ENCODE results near the gene MAPK10.
"Not testable (repeated sequence)": the region's sequence is repeated elsewhere in the genome, so short reads cannot be mapped to it uniquely, and the experiment has no call there.

MAPK10 gene

DNA sequence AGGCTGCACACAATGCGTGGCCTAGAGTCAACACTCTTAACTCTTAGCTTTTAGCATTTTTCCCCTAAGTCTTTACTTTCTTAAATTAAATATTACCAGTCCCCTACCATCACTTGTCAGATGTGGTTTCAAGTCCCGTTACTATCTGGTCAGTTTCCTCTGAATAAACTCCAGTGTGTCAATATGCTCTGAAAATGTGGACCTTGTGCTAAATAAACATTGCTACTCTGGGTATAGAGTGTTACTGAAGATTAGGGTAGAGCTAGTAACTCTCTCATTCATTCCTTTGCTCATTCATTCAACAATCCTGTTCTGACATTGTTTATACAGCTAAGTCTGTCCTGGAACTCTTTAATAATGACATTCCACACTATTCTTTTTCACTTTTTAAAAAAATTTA lies 251.0 kb downstream of the MAPK10 start:
- DNase-seq (ENCODE audit: low read depth in 1 of 2, low spot score in 1 of 2) = no peak

- no peak for DNase-seq (ENCODE audit: low read depth in 1 of 2, low spot score in 1 of 2)
Measured at GRCh38 chr4:86108137-86108536, 251.7 kb downstream of the MAPK10 start.

- DNase-seq (ENCODE audit: low read depth in 1 of 2, low spot score in 1 of 2) = no peak
Measured at GRCh38 chr4:86107112-86107511, 252.7 kb downstream of the MAPK10 start.

GRCh38 chr4:86106475-86106874 lies 253.4 kb downstream of the MAPK10 start:
- no peak for DNase-seq (ENCODE audit: low read depth in 1 of 2, low spot score in 1 of 2)

- no peak for DNase-seq (ENCODE audit: low read depth in 1 of 2, low spot score in 1 of 2)
Measured at GRCh38 chr4:86101841-86102240, 258.0 kb downstream of the MAPK10 start.

DNA sequence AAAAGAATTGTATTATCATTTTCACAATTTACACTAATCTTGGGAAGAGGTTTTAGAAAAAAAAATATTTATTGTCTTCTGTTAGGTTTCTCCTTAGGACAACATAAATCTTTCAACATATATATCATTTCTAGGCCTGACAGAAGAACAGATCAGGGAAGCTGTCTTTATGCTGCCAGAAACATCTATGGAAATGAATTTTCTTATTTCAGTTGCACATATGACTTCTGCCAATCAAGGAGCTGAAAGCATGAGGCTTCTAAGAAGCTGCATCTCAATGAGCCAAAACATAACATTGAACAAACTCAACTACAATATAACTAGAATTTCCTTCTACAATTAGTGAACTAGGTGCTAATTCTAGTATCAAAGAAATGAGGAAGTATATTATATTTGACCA lies 258.4 kb downstream of the MAPK10 start:
- no peak for DNase-seq (ENCODE audit: low read depth in 1 of 2, low spot score in 1 of 2)

DNA sequence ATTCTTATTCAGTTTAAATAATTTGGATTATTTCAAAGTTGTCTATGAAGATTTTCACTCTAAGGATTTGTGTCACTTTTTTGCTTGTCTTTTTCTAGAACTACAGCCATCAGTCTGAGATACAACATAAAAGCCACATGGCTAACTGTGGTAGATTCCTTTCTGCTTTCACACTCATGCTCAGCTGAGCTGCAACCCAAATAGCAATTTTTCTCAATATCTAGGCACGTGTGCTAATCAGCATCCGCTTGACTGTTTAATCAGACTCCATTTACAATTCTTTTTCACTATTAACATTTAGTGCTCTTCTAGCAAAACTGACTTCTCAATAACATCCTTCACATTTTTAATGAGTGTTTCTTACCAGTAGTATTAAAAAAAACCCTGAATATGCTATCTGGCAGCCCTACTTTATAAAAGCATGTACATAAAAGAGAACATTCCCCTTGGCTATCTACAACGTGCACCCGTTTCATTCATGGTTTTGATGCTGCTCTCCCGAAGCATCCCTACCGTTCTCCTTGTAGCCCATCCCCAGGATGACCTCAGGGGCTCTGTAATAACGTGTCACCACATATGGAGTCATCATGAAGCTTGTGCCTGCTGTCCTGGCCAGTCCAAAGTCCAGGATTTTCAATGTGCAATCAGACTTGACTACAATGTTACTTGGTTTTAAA lies 259.2 kb downstream of the MAPK10 start:
- DNase-seq (ENCODE audit: low read depth in 1 of 2, low spot score in 1 of 2) = no peak

DNA sequence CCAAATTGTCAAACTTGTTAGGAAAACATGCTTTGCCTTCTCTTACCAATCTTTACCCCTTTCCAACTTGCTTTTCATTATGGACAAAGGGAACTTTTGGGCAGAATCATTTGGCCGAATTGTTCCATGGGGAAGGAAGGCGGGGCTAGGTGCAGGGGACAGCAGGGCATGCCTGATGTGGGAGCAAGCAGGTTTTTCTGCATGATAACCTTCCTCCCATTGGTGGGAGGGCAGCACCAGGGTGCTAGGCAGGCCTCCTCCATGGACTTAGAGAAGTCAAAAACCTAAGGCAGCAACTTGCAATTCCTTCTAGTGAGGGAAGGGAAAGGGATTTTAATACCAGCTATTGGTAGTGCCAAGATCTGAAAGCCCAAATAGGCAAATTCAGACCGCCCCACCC lies 260.5 kb downstream of the MAPK10 start:
- DNase-seq (ENCODE audit: low read depth in 1 of 2, low spot score in 1 of 2) = no peak

- no peak for DNase-seq (ENCODE audit: low read depth in 1 of 2, low spot score in 1 of 2)
Measured at GRCh38 chr4:86098691-86099090, 261.2 kb downstream of the MAPK10 start.

GRCh38 chr4:86096373-86096772 lies 263.5 kb downstream of the MAPK10 start:
- no peak for DNase-seq (ENCODE audit: low read depth in 1 of 2, low spot score in 1 of 2)

DNA sequence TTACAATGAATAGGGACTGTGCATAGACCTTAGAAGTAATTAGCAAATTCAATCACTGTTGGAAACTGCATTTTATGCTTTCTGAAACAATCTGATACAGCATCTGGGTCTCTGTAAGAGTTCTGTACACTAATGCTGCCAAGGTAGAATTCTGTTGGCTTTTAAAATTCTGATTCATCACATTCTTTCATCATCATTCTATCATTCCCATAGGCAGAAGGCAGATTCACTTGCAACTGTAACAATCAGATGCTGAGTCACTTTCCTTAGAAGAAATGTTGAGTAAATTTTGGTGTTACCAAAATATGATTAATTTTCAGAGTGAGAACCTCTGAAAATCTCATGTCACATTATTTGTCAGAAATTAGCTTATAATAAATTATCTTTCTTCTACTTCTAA lies 267.2 kb downstream of the MAPK10 start:
- DNase-seq (ENCODE audit: low read depth in 1 of 2, low spot score in 1 of 2) = no peak

GRCh38 chr4:86091201-86091600 lies 268.7 kb downstream of the MAPK10 start:
- no peak for DNase-seq (ENCODE audit: low read depth in 1 of 2, low spot score in 1 of 2)

- no peak for DNase-seq (ENCODE audit: low read depth in 1 of 2, low spot score in 1 of 2)
Measured at GRCh38 chr4:86089781-86090323, 270.0 kb downstream of the MAPK10 start.

- no peak for DNase-seq (ENCODE audit: low read depth in 1 of 2, low spot score in 1 of 2)
Measured at GRCh38 chr4:86089053-86089452, 270.8 kb downstream of the MAPK10 start.

DNA sequence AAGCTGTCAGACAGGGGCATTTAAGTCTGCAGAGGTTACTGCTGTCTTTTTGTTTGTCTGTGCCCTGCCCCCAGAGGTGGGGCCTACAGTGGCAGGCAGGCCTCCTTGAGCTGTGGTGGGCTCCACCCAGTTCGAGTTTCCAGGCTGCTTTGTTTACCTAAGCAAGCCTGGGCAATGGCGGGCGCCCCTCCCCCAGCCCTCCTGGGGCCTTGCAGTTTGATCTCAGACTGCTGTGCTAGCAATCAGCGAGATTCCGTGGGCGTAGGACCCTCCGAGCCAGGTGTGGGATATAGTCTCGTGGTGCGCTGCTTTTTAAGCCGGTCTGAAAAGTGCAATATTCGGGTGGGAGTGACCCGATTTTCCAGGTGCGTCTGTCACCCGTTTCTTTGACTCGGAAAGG lies 284.1 kb downstream of the MAPK10 start:
- not testable (repeated sequence) for DNase-seq (ENCODE audit: low read depth in 1 of 2, low spot score in 1 of 2)

- no peak for DNase-seq (ENCODE audit: low read depth in 1 of 2, low spot score in 1 of 2)
Measured at GRCh38 chr4:86060341-86060740, 299.5 kb downstream of the MAPK10 start.

GRCh38 chr4:86058621-86059020 lies 301.2 kb downstream of the MAPK10 start:
- DNase-seq (ENCODE audit: low read depth in 1 of 2, low spot score in 1 of 2) = no peak

GRCh38 chr4:86055898-86056297 lies 304.0 kb downstream of the MAPK10 start:
- DNase-seq (ENCODE audit: low read depth in 1 of 2, low spot score in 1 of 2) = no peak

- DNase-seq (ENCODE audit: low read depth in 1 of 2, low spot score in 1 of 2) = no peak
Measured at GRCh38 chr4:86054286-86055032, 305.4 kb downstream of the MAPK10 start.

GRCh38 chr4:86050496-86050895 lies 309.4 kb downstream of the MAPK10 start:
- no peak for DNase-seq (ENCODE audit: low read depth in 1 of 2, low spot score in 1 of 2)

DNA sequence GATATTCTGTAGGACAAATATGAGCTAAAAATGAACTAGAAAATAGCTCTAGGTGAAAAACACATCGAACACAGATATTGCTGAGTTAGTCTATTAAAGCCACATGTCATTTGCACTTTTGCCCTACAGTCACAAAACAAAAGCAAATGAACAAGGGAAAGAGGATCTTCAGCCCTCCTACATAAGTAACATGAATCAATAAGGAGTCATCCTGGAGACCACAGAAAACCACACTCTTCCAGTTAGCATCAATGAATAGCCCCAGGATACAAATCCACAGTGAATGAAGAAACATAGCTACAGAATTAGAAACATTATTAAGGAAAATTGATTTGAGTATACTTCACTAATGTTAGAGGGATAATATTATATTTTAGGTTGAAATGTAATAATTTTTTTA lies 311.4 kb downstream of the MAPK10 start:
- no peak for DNase-seq (ENCODE audit: low read depth in 1 of 2, low spot score in 1 of 2)

DNA sequence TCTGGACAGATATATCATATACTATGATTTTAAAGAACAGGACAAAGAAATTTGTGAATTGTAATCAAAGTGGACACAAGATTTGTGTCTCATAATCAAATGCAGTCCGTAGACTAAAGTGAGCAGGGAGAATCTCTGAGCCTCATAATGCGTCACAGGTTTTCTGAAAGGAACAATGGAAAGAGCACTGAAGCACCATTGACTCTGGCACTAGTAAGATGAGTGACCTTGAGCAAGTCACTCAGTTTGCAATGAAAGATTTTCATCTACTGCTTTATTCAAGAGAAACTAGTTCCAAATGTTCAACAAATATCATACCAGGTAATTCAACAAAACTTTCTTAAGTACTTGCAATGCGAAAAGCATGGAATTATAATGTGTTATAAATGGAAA lies 315.3 kb downstream of the MAPK10 start:
- DNase-seq (ENCODE audit: low read depth in 1 of 2, low spot score in 1 of 2) = no peak
